ENCODE data around the gene DYNC1LI1. TPM values are rescaled to one million over a fixed set of nuclear protein-coding genes. Genes with fewer than 3 reads are reported as not detected.

DYNC1LI1 gene
- polyA plus RNA-seq, 1 donor from 2014 or later = 94.5 TPM

DNA sequence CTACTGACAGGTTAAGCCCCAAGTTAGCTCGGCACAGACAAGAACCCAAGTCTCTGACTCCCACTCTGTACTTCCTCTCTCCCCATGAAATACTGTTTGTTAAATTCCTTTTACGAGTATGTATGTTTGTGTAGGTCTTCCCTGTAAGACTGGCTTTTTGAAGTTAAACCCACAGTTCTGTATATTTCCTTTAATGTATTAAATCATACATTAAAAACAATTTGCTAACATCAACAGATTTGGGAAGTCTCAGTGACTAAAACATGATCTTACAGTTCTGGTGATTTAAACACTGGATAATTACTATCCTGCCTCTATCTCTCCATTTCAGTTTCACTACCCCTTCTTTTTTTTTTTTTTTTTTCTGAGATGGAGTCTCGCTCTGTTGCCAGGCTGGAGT, 72.4 kb downstream of the DYNC1LI1 start:
- H3K9me2 ChIP-seq (ENCODE audit: insufficient read depth, low read length) = no peaks in the 10 kb centered on the region
- H3K9ac ChIP-seq (ENCODE audit: low read length) = no peak overlapping the region
- H3K36me3 ChIP-seq (ENCODE audit: insufficient read depth, low read length) = no peaks in the 10 kb centered on the region
- H3K9me3 ChIP-seq (ENCODE audit: low read length) = no peaks in the 10 kb centered on the region
- no peaks in the 10 kb centered on the region for H4K20me1 ChIP-seq (ENCODE audit: insufficient read depth)
- no peaks in the 10 kb centered on the region for H3K27me3 ChIP-seq (ENCODE audit: insufficient read depth, low read depth, low read length)
- H3K4me3 ChIP-seq (ENCODE audit: low read length) = no peak overlapping the region
- H3K79me2 ChIP-seq (replicated peaks; ENCODE audit: insufficient read depth, low read length) = peaks cover 21% of the 10 kb centered on the region
- H3K4me2 ChIP-seq (ENCODE audit: low read length) = no peak overlapping the region
- no peak overlapping the region for H2AFZ ChIP-seq (ENCODE audit: low read depth, low read length)
- TF ChIP-seq, protein P1, sequence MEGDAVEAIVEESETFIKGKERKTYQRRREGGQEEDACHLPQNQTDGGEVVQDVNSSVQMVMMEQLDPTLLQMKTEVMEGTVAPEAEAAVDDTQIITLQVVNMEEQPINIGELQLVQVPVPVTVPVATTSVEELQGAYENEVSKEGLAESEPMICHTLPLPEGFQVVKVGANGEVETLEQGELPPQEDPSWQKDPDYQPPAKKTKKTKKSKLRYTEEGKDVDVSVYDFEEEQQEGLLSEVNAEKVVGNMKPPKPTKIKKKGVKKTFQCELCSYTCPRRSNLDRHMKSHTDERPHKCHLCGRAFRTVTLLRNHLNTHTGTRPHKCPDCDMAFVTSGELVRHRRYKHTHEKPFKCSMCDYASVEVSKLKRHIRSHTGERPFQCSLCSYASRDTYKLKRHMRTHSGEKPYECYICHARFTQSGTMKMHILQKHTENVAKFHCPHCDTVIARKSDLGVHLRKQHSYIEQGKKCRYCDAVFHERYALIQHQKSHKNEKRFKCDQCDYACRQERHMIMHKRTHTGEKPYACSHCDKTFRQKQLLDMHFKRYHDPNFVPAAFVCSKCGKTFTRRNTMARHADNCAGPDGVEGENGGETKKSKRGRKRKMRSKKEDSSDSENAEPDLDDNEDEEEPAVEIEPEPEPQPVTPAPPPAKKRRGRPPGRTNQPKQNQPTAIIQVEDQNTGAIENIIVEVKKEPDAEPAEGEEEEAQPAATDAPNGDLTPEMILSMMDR (IDR thresholded peaks at IDR 0.05; ENCODE audit: poor library complexity, severe bottlenecking) = no peak
- no peak overlapping the region for H3K27ac ChIP-seq (ENCODE audit: low read length)
- no peaks in the 10 kb centered on the region for H3F3A ChIP-seq (ENCODE audit: insufficient read depth, low read length, poor library complexity, severe bottlenecking)

DNA sequence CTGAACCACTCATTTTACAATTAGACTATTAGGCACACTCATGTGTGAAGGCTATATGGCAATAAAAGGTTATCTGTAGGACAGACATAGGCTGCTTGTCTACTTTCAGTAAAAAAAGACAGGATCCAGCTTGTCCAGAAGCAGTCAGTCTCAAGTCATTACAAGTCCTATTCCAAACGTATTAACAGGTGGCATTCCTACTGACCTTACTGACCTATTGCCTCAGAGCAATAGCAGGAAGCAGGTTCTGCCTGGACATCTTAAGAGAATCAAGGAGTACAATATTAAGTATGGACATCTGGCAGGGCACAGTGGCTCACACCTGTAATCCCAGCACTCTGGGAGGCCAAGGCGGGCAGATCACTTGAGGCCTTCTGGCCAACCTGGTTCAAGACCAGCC, 75.0 kb downstream of the DYNC1LI1 start:
- Histone ChIP-seq H3F3A (ENCODE audit: insufficient read depth, low read length, poor library complexity, severe bottlenecking) (no peaks in the 10 kb centered on the region), H3K36me3 (ENCODE audit: insufficient read depth, low read length) (no peaks in the 10 kb centered on the region), H3K9ac (ENCODE audit: low read length) (no peak overlapping the region), H3K79me2 (replicated peaks; ENCODE audit: insufficient read depth, low read length) (peaks cover 13% of the 10 kb centered on the region), H3K4me2 (ENCODE audit: low read length) (no peak overlapping the region), H2AFZ (ENCODE audit: low read depth, low read length) (no peak overlapping the region), H3K9me2 (ENCODE audit: insufficient read depth, low read length) (no peaks in the 10 kb centered on the region), H4K20me1 (ENCODE audit: insufficient read depth) (no peaks in the 10 kb centered on the region), H3K9me3 (ENCODE audit: low read length) (no peaks in the 10 kb centered on the region), H3K27ac (ENCODE audit: low read length) (no peak overlapping the region), H3K4me3 (ENCODE audit: low read length) (no peak overlapping the region), H3K27me3 (ENCODE audit: insufficient read depth, low read depth, low read length) (no peaks in the 10 kb centered on the region)
- TF ChIP-seq, protein P1 (IDR thresholded peaks at IDR 0.05; ENCODE audit: poor library complexity, severe bottlenecking) = no peak
- TF ChIP-seq RAD21 (conservative IDR thresholded peaks at IDR 0.05) = no peak
- no peak for TF ChIP-seq TAF1 (IDR thresholded peaks at IDR 0.05; ENCODE audit: low read depth)
- no peak for TF ChIP-seq MXI1 (conservative IDR thresholded peaks at IDR 0.05; ENCODE audit: poor library complexity, severe bottlenecking)
- TF ChIP-seq, protein P2, sequence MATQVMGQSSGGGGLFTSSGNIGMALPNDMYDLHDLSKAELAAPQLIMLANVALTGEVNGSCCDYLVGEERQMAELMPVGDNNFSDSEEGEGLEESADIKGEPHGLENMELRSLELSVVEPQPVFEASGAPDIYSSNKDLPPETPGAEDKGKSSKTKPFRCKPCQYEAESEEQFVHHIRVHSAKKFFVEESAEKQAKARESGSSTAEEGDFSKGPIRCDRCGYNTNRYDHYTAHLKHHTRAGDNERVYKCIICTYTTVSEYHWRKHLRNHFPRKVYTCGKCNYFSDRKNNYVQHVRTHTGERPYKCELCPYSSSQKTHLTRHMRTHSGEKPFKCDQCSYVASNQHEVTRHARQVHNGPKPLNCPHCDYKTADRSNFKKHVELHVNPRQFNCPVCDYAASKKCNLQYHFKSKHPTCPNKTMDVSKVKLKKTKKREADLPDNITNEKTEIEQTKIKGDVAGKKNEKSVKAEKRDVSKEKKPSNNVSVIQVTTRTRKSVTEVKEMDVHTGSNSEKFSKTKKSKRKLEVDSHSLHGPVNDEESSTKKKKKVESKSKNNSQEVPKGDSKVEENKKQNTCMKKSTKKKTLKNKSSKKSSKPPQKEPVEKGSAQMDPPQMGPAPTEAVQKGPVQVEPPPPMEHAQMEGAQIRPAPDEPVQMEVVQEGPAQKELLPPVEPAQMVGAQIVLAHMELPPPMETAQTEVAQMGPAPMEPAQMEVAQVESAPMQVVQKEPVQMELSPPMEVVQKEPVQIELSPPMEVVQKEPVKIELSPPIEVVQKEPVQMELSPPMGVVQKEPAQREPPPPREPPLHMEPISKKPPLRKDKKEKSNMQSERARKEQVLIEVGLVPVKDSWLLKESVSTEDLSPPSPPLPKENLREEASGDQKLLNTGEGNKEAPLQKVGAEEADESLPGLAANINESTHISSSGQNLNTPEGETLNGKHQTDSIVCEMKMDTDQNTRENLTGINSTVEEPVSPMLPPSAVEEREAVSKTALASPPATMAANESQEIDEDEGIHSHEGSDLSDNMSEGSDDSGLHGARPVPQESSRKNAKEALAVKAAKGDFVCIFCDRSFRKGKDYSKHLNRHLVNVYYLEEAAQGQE (IDR thresholded peaks at IDR 0.05; ENCODE audit: borderline replicate concordance) = no peak
- TF ChIP-seq POLR2AphosphoS5 (IDR thresholded peaks at IDR 0.05) = no peak
- TF ChIP-seq EP300 (conservative IDR thresholded peaks at IDR 0.05; ENCODE audit: poor library complexity, severe bottlenecking) = no peak
- no peak for TF ChIP-seq SMC3 (conservative IDR thresholded peaks at IDR 0.05; ENCODE audit: poor library complexity)
- no peak for TF ChIP-seq EZH2 (IDR thresholded peaks at IDR 0.05; ENCODE audit: borderline replicate concordance, insufficient read depth, low read length, poor library complexity, severe bottlenecking)

Measured in neural cell (in vitro differentiated cells).